Psoas muscle (tissue), 8 donors: ENCODE measurements around the gene KXD1. TPM values are rescaled to one million over a fixed set of nuclear protein-coding genes. Genes with fewer than 3 reads are reported as not detected.
A peak's percentile ranks its signal among the peaks of the same experiment; 100 is the strongest.
"Not testable (repeated sequence)": the region's sequence is repeated elsewhere in the genome, so short reads cannot be mapped to it uniquely, and the experiment has no call there.

Source experiments
- ATAC-seq, 4 donors: fragments of 200-7000 bp; cut with Tn5 transposase; one replicate each; pipeline ENCODE4 v1.9.1; 2020; ENCODE audit warnings: moderate library complexity in 3 of 4, mild to moderate bottlenecking in 2 of 4
- DNase-seq, 2 donors: peaks; one replicate each; pipeline ENCODE4 v3.0.0-alpha.2; 2020
- H3K27ac ChIP-seq: fragments of 200-600 bp; one replicate; pipeline ENCODE4 v1.8.0; 2022
- H3K27me3 ChIP-seq, 3 donors: fragments of 200-600 bp in 1 of 3; one replicate each; pipeline versions ENCODE4 v1.6.1 to v1.8.0; 2013 to 2022; ENCODE audit warnings: low read length in 2 of 3, mild to moderate bottlenecking in 2 of 3, moderate library complexity in 1 of 3; ENCODE audit not compliant: insufficient read depth in 3 of 3
- H3K36me3 ChIP-seq, 2 donors: fragments of 200-600 bp in 1 of 2; one replicate each; pipeline versions ENCODE4 v1.6.1 to v1.8.0; 2013 to 2022; ENCODE audit warnings: low read depth in 1 of 2, mild to moderate bottlenecking in 1 of 2, moderate library complexity in 1 of 2; ENCODE audit not compliant: insufficient read depth in 1 of 2
- H3K4me1 ChIP-seq: fragments of 200-600 bp; one replicate; pipeline ENCODE4 v1.8.0; 2022
- H3K4me3 ChIP-seq: fragments of 200-600 bp; one replicate; pipeline ENCODE4 v1.8.0; 2022; ENCODE audit warnings: mild to moderate bottlenecking
- H3K9me3 ChIP-seq: fragments of 200-600 bp; one replicate; pipeline ENCODE4 v1.8.0; 2022
- CTCF ChIP-seq: fragments of 200-600 bp; IDR thresholded peaks from one replicate; pipeline ENCODE4 v1.8.0; 2022; ENCODE audit warnings: antibody characterized with exemption
- WGBS, 3 donors: extraction: QIAGEN DNeasy Blood & Tissue Kit; methylation state at CpG; one replicate each; pipeline versions ENCODE4 v1.1.6 to v1.1.7; 2013; 5-methylcytosine and 5-hydroxymethylcytosine counted together
- intact Hi-C, 2 donors: fragments of 100-400 bp; cut with DNase I; formaldehyde crosslinking; loops; one replicate each; pipeline versions ENCODE4 v1.11.0 to v1.14.2; 2022
- polyA plus RNA-seq, 3 donors: library from polyadenylated mRNA; stranded (reverse); fragments of 200-250 nt; gene quantifications; one replicate each; pipeline ENCODE4 v1.2.3, GENCODE V29; 2013
- total RNA-seq, 4 donors: library from RNA; stranded (reverse); fragmentation: NEBNext Ultra II Directional in 2 of 4; extraction: Animal tissue kit (Norgen Biotek cat#: 25700) in 2 of 4; gene quantifications; one replicate each; pipeline versions ENCODE4 v1.2.1 to v1.2.4, GENCODE V29; 2021 to 2023
- donor health status: healthy with polysubstance abuse.
- donor health status: DM: no; HTN: no; CAD: no; lungs with moderate emphysema.
- donor health status: Bipolar disorder and iron deficiency.
- donor health status: healthy.
- donor health status: DM: yes; HTN: yes; CAD: no.
- donor health status: DM: no; HTN: no; CAD: no.
- donor health status: DM: no; HTN: no; CAD: no.
- donor health status: DM: yes; HTN: yes; CAD: no.

Gene KXD1
- total and polyA plus RNA-seq, 7 donors = 38.9 to 144 (median 76.5) TPM

- no peak for TF ChIP-seq CTCF
- Histone ChIP-seq H3K27ac (no peak overlapping the region), H3K4me3 (no peak overlapping the region), H3K27me3 (peaks cover 0 to 28% (median 5%) of the 10 kb centered on the region in 3 donors), H3K36me3 (no peaks in the 10 kb centered on the region), H3K9me3 (no peaks in the 10 kb centered on the region), H3K4me1 (peaks cover 7% of the 10 kb centered on the region)
- WGBS, 3 donors = 83 to 86% (median 84%) methylated on average over 20 of the region's 20 CpGs
- ATAC-seq (no peak), DNase-seq (no peak)
- intact Hi-C loops = no loop called here
Observed at GRCh38 chr19:18599485-18599884, 41.8 kb downstream of the KXD1 start.

GRCh38 chr19:18600692-18601397 is 43.2 kb downstream of the KXD1 start:
- DNase-seq, H3K4me3 ChIP-seq, H3K36me3 ChIP-seq, H3K9me3 ChIP-seq, intact Hi-C loops, H3K4me1 ChIP-seq, H3K27ac ChIP-seq, ATAC-seq: not testable (repeated sequence)
- H3K27me3 ChIP-seq = peaks cover 0 to 42% (median 10%) of the 10 kb centered on the region in 3 donors
- 90 to 96% (median 92%) methylated on average over 15 of the region's 15 CpGs for WGBS, 3 donors

DNA sequence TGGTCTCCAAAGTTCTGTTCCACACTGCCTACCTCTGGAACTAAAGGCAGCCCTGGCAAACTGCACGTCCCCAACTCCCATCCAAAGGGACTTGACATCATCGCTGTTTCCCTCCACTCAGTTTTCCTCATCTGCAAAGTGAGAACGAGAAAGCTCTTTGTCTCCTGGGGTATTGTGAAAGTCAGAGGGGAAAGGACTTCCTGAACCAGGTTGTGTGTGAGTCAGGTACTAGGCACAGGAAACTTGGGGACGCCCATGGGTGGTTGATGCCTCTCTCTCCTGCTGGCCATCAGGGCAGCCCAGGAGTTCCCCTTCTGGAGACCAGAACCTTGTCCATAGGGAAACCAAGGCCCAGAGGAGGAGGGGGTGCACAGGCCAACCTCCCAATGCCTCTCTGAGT is 44.2 kb downstream of the KXD1 start:
- whole genome bisulfite sequencing, 3 donors = 75 to 85% (median 85%) methylated on average over 4 of the region's 4 CpGs

GRCh38 chr19:18603255-18603957 is 45.7 kb downstream of the KXD1 start:
- 11 to 21% (median 16%) methylated on average over 16 to 32 of the region's 32 CpGs for WGBS, 3 donors
- Histone ChIP-seq H3K4me1 (peaks cover 10% of the 10 kb centered on the region), H3K4me3 (no peak overlapping the region), H3K9me3 (no peaks in the 10 kb centered on the region), H3K27me3 (peaks cover 0 to 60% (median 27%) of the 10 kb centered on the region in 3 donors), H3K27ac (no peak overlapping the region), H3K36me3 (no peaks in the 10 kb centered on the region)
- peak in 1 of 2 donors; percentile 22 for DNase-seq
- ATAC-seq = peak in 3 of 4 donors; percentile 20 to 38 (median 35)
- intact Hi-C loops = no loop called here
- no peak for TF ChIP-seq CTCF

More for the DNA sequence above, 44.2 kb downstream of the KXD1 start:
- Histone ChIP-seq H3K4me1 (no peaks in the 10 kb centered on the region), H3K4me3 (no peak overlapping the region), H3K36me3 (no peaks in the 10 kb centered on the region), H3K9me3 (no peaks in the 10 kb centered on the region), H3K27me3 (peaks cover 0 to 47% (median 16%) of the 10 kb centered on the region in 3 donors), H3K27ac (no peak overlapping the region)
- ATAC-seq (no peak), DNase-seq (no peak)
- no peak for TF ChIP-seq CTCF
- intact Hi-C loops = no loop called here
